Effector CD8-positive, alpha-beta T cell (primary cell): ENCODE measurements around the gene EVPL.

Source experiments
- DNase-seq: peaks from one replicate; lab custom pipeline; 2025; lab: John Stamatoyannopoulos, UW

The EVPL gene

GRCh38 chr17:76017481-76018339, 9.4 kb downstream of the EVPL start:
- DNase-seq: no peak

GRCh38 chr17:76014925-76015261, 12.2 kb downstream of the EVPL start:
- DNase-seq: no peak

GRCh38 chr17:76014100-76014924, 12.8 kb downstream of the EVPL start:
- DNase-seq: peak; percentile 64

DNA sequence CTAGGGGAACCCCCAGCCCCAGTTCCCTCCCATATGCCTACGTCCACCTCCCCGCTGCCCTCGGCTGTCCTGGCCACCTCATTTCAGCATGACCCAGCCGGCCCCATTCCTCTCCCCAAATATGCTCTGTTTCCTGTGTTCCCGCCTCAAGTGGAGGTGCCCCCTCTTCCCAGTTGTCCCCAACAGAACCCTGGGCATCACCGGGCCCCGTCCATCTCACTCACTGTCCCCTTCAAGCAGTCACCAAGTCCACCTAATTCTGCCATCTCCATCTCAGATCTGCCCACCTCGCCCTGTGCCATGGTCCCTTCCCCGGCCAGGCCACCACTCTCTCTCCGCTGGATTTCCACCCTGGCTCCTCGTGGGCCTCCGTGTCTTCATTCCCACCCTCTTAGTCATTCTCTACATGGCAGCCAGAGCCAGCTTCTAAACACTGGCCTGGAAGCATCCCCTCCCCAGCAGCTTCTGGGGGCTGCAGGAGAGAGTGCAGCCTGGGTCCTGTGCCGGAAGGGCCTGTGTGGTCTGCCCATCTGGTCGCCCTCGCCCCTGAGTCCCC, 13.7 kb downstream of the EVPL start:
- no peak for DNase-seq

DNA sequence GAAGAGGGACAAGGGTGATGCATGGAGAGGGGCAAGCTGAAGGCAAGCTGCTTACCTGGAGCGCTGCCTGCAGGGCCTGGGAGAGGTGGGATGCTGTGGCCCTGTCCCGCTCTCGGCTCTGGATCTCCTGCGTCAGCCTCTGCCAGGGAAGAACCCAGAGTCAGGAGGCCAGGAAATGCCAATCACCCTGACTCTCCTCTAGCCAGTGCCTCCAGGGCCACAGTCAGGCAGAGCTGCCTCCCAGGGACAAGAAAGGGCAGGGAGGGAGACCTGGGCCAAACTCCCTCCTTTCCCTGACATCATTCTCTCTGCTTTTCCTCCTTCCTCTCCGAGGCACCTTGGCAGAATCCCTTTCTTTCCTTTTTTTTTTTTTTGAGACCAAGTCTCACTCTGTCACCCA, 15.2 kb downstream of the EVPL start:
- no peak for DNase-seq

- no peak for DNase-seq
Observed at GRCh38 chr17:76009969-76010661, 17.0 kb downstream of the EVPL start.

GRCh38 chr17:76009447-76009846, 17.7 kb downstream of the EVPL start:
- DNase-seq: no peak

- DNase-seq: no peak
Observed at GRCh38 chr17:76008630-76009425, 18.3 kb downstream of the EVPL start.

- DNase-seq: no peak
Observed at GRCh38 chr17:76008208-76008607, 18.9 kb downstream of the EVPL start.

GRCh38 chr17:76007850-76008165, 19.3 kb downstream of the EVPL start:
- DNase-seq: no peak

- no peak for DNase-seq
Observed at GRCh38 chr17:76007131-76007849, 19.8 kb downstream of the EVPL start.

- DNase-seq: peak; percentile 72
Observed at GRCh38 chr17:76005263-76006149, 21.6 kb downstream of the EVPL start.

GRCh38 chr17:76004750-76005262, 22.3 kb downstream of the EVPL start:
- no peak for DNase-seq

DNA sequence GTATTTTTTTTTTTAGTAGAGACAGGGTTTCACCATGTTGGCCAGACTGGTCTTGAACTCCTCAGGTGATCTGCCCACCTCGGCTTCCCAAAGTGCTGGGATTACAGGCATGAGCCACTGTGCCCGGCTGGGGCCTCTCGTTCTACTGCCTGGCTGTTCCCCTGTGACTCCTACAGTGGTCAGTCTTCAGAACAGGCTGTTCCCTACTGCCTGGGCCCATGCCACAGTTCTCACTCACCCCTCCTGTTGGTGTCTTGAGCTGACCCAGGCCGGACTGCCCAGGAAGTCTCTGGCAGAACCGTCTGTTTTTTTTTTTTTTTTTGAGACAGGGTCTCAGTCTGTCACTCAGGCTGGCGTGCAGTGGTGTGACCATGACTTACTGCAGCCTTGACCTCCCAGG, 23.2 kb downstream of the EVPL start:
- DNase-seq: no peak

DNA sequence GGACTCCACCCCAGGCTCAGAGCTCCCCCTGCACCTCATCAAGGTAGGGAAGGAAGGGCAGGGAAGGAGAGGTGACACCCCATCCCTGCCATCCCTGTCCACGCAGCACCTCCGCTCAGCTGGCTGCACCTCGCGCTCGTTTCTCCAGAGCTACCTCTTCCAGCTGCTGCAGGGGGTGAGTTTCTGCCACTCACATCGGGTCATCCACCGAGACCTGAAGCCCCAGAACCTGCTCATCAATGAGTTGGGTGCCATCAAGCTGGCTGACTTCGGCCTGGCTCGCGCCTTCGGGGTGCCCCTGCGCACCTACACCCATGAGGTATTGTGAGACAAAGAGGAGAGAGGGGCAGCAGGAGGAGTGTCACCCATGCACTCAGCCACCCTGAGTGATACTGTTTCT, 25.0 kb downstream of the EVPL start:
- no peak for DNase-seq

DNA sequence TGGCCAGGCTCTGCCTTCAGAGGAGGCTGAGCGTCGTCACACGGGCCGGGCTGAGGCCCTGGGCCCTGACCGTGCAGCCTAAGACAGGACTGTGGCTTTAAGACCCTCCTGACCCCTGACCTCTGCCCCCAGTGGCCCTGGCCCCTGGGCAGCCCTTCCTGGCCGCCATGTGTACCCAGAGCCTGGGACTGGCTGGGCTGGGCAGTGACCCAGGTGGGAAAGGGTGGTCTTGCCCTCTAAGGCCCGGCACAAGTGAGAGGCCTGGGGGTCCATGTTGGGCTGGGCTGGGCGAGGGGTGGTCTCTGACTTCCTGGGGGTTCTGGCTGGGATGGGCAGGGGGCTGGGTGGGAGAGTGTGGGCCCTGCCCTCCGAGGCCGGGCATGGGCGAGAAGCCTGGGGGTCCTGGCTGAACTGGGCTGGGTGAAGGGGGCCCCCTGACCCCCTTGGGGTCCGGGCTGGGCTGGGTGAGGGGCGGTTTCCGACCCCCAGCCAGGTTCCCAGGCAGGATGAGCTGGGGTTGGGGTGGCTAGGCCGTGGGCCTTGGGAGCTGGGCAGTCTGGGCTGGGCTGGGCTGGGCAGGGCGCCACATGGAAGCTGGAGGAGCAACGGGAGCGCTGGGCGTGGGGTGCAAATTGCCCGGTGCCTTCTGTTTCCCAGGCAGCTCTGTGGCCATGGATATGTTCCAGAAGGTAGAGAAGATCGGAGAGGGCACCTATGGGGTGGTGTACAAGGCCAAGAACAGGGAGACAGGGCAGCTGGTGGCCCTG, 26.2 kb downstream of the EVPL start, which contains the start of gene CDK3:
Gene CDK3 (plus strand): TSS at position 101 of the 767 bp plus-strand sequence. CDS start 571 bp downstream, at position 672.
- DNase-seq: no peak

- peak; percentile 46 for DNase-seq
Observed at GRCh38 chr17:76000016-76000754, 26.9 kb downstream of the EVPL start.

DNA sequence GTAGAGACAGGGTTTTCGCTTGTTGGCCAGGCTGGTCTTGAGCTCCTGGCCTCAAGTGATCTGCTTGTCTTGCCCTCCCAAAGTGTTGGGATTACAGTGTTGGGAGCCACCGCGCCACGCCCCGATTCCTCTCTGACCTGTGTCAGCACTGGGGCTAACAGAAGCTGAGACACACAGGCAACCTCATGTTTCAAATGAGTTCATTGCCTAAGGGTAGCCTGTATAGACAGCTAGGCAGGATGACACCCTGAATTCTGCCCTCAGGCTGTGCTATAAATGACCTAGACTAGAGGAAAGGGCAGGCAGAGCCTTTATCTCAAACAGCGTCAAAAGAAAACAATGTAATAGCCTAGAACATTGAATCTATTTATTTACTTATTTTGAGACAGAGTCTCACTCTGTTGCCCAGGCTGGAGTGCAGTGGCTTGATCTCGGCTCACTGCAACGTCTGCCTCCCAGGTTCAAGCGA, 28.7 kb downstream of the EVPL start:
- DNase-seq: no peak
